DND-41 (cell line): ENCODE results near the gene KRT80.

ENCODE experiments used
- ATAC-seq: fragments of 200-7000 bp; cut with Tn5 transposase; 3 replicates; pipeline ENCODE4 v1.9.1; 2021; ENCODE audit warnings: low read depth; ENCODE audit not compliant: insufficient read depth
- DNase-seq: peaks from one replicate; pipeline ENCODE4 v3.0.0-alpha.2; 2020
- H2AFZ ChIP-seq: 2 replicates; pipeline ENCODE4 v1.6.0; 2012; ENCODE audit warnings: low read depth, low read length
- H3K27ac ChIP-seq: 2 replicates; pipeline ENCODE4 v1.5.1; 2012; ENCODE audit warnings: low read length, inconsistent platforms
- H3K27me3 ChIP-seq: fragments of 200-600 bp; sonication (generic); 2 replicates; pipeline ENCODE4 v1.6.0; 2012; ENCODE audit warnings: low read length, mild to moderate bottlenecking, inconsistent platforms; ENCODE audit not compliant: insufficient read depth, poor library complexity
- H3K36me3 ChIP-seq: 2 replicates; pipeline ENCODE4 v1.5.1; 2012; ENCODE audit warnings: low read length, inconsistent platforms; ENCODE audit not compliant: insufficient read depth
- H3K4me1 ChIP-seq: 2 replicates; pipeline ENCODE4 v1.5.1; 2012; ENCODE audit warnings: mild to moderate bottlenecking, low read length; ENCODE audit not compliant: insufficient read depth
- H3K4me2 ChIP-seq: 2 replicates; pipeline ENCODE4 v1.6.0; 2012; ENCODE audit warnings: mild to moderate bottlenecking, moderate library complexity, low read length, inconsistent platforms; ENCODE audit not compliant: insufficient read depth
- H3K4me3 ChIP-seq, 2 experiments: fragments of 200-600 bp in 1 of 2; shearing (Covaris generic) in 1 of 2; 2 replicates each; pipeline ENCODE4 v1.5.1; 2012 to 2016; ENCODE audit warnings: inconsistent platforms in 2 of 2, low read length in 2 of 2, mild to moderate bottlenecking in 2 of 2, low read depth in 1 of 2, moderate library complexity in 1 of 2
- H3K79me2 ChIP-seq: 2 replicates; pipeline ENCODE4 v1.6.0; 2012; ENCODE audit warnings: low read length, inconsistent platforms; ENCODE audit not compliant: insufficient read depth
- H3K9ac ChIP-seq: 2 replicates; pipeline ENCODE4 v1.6.0; 2012; ENCODE audit warnings: low read depth, mild to moderate bottlenecking, inconsistent platforms, low read length, moderate library complexity
- H3K9me3 ChIP-seq: 2 replicates; pipeline ENCODE4 v1.5.1; 2012; ENCODE audit warnings: low read length, moderate library complexity, mild to moderate bottlenecking, inconsistent platforms; ENCODE audit not compliant: insufficient read depth, severe bottlenecking
- H4K20me1 ChIP-seq: 2 replicates; pipeline ENCODE4 v1.6.0; 2012; ENCODE audit warnings: low read length; ENCODE audit not compliant: insufficient read depth
- EZH2 ChIP-seq: IDR thresholded peaks from 3 replicates; pipeline ENCODE4 v1.6.1; 2012; ENCODE audit warnings: borderline replicate concordance, low read depth, mild to moderate bottlenecking, moderate library complexity, low read length, inconsistent platforms; ENCODE audit not compliant: severe bottlenecking
- TF ChIP-seq, protein P1 (sequence below): IDR thresholded peaks from 2 replicates; pipeline ENCODE4 v1.5.1; 2012; ENCODE audit warnings: borderline replicate concordance, low read length, moderate library complexity, mild to moderate bottlenecking; ENCODE audit not compliant: poor library complexity, severe bottlenecking; ENCODE audit errors: extremely low read depth

Gene KRT80

GRCh38 chr12:52201451-52201839 is 9.6 kb upstream of the KRT80 start:
- Histone ChIP-seq H3K9me3 (no peaks in the 10 kb centered on the region), H3K4me3 (no peak overlapping the region), H3K79me2 (no peaks in the 10 kb centered on the region), H3K9ac (no peak overlapping the region), H3K27ac (no peak overlapping the region), H3K4me2 (no peak overlapping the region), H2AFZ (no peak overlapping the region), H4K20me1 (no peaks in the 10 kb centered on the region), H3K4me1 (no peaks in the 10 kb centered on the region), H3K27me3 (peaks cover 3% of the 10 kb centered on the region), H3K36me3 (no peaks in the 10 kb centered on the region)
- DNase-seq (no peak), ATAC-seq (no peak)
- TF ChIP-seq, protein P1, sequence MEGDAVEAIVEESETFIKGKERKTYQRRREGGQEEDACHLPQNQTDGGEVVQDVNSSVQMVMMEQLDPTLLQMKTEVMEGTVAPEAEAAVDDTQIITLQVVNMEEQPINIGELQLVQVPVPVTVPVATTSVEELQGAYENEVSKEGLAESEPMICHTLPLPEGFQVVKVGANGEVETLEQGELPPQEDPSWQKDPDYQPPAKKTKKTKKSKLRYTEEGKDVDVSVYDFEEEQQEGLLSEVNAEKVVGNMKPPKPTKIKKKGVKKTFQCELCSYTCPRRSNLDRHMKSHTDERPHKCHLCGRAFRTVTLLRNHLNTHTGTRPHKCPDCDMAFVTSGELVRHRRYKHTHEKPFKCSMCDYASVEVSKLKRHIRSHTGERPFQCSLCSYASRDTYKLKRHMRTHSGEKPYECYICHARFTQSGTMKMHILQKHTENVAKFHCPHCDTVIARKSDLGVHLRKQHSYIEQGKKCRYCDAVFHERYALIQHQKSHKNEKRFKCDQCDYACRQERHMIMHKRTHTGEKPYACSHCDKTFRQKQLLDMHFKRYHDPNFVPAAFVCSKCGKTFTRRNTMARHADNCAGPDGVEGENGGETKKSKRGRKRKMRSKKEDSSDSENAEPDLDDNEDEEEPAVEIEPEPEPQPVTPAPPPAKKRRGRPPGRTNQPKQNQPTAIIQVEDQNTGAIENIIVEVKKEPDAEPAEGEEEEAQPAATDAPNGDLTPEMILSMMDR, result no peak
- no peak for TF ChIP-seq EZH2

GRCh38 chr12:52200781-52201450 is 9.1 kb upstream of the KRT80 start:
- Histone ChIP-seq H3K4me3 (no peak overlapping the region), H3K79me2 (no peaks in the 10 kb centered on the region), H3K27ac (no peak overlapping the region), H4K20me1 (no peaks in the 10 kb centered on the region), H3K9me3 (no peaks in the 10 kb centered on the region), H3K4me1 (no peaks in the 10 kb centered on the region), H3K4me2 (no peak overlapping the region), H3K36me3 (no peaks in the 10 kb centered on the region), H3K27me3 (peaks cover 3% of the 10 kb centered on the region), H2AFZ (no peak overlapping the region), H3K9ac (no peak overlapping the region)
- TF ChIP-seq, protein P1, result no peak
- no peak for TF ChIP-seq EZH2
- ATAC-seq (no peak), DNase-seq (no peak)

GRCh38 chr12:52200086-52200780 is 8.4 kb upstream of the KRT80 start:
- DNase-seq (no peak), ATAC-seq (no peak)
- H3K4me2 ChIP-seq, result no peak overlapping the region
- no peak overlapping the region for H2AFZ ChIP-seq
- H3K9ac ChIP-seq, result no peak overlapping the region
- peaks cover 3% of the 10 kb centered on the region for H3K27me3 ChIP-seq
- H3K27ac ChIP-seq, result no peak overlapping the region
- no peaks in the 10 kb centered on the region for H3K79me2 ChIP-seq
- no peak overlapping the region for H3K4me3 ChIP-seq
- no peaks in the 10 kb centered on the region for H3K36me3 ChIP-seq
- H4K20me1 ChIP-seq, result no peaks in the 10 kb centered on the region
- H3K4me1 ChIP-seq, result no peaks in the 10 kb centered on the region
- H3K9me3 ChIP-seq, result no peaks in the 10 kb centered on the region
- TF ChIP-seq, protein P1, result no peak
- TF ChIP-seq EZH2, result no peak
